ENCODE data around the gene PTS.

The PTS gene

DNA sequence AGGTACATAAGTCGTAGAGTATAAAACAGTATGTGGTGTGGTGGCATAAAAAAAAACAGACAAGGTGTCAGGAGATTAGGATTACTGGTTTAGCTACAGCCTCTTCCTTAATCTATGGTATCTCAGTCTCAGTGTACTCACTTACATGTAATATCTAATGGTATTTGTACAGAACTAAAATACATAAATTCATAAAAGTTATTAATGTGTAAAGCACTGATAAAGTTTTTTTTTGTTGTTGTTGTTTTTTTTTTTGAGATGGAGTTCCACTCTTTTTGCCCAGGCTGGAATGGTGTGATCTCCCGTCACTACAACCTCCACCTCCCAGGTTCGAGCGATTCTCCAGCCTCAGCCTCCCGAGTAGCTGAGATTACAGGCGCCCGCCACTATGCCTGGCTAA lies 2.9 kb downstream of the PTS start:
- no peak for TF ChIP-seq ZNF274 (IDR thresholded peaks at IDR 0.05; ENCODE audit: low read depth, low read length)
- H3K4me3 ChIP-seq (ENCODE audit: low read length), result no peak overlapping the region

DNA sequence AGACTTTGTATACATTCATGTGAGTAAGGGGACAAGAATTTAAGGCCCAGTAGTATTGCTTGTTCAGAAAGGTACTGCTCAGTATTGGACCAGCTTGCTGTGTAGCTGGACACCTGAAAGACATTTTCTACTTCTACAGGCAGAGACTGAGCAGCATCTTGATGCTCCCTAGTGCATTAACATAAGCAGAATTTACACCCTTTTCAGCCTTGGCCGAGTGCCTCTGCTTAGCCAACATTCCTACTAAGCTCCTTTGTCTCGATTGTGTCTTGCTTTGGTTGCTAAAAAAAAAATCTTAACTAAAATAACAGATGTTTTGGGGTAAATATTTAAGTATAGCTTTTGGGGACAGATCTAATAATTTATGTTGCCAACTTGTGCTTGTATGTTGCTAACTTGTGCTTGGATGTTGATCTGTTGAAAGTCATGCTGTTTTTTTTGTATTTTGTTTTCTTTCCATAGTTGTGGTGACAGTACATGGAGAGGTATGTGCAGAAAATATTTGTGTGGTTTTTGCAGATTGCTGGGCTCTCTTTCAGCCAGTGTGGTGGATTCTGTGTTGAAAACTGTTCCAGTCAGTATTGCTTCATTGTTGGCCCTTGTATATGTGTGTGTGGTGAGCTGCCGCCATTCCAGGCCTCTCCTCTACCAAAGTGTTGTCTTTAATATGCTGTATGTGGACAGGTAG lies 3.7 kb downstream of the PTS start:
- no peak for TF ChIP-seq ZNF274 (IDR thresholded peaks at IDR 0.05; ENCODE audit: low read depth, low read length)
- no peak overlapping the region for H3K4me3 ChIP-seq (ENCODE audit: low read length)

DNA sequence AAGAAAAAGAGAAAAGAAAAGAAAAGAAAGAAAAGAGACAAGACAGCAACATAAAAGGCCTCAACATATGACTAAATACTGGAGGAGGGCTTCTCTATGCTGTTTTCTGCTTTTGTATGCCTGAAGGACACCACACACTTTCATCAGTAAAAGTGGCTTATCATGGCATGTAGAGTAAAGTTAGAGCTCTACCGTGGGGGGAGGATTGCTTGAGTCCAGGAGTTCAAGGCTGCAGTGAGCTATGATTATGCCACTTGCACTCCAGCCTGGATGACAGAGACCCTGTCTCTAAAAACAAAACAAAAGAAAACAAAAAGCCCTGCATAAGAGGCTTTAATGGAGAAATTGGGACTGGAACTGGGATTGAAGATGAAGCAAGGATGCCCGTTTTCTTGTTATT lies 5.7 kb downstream of the PTS start:
- no peak overlapping the region for H3K4me3 ChIP-seq (ENCODE audit: low read length)
- TF ChIP-seq ZNF274 (IDR thresholded peaks at IDR 0.05; ENCODE audit: low read depth, low read length), result no peak

DNA sequence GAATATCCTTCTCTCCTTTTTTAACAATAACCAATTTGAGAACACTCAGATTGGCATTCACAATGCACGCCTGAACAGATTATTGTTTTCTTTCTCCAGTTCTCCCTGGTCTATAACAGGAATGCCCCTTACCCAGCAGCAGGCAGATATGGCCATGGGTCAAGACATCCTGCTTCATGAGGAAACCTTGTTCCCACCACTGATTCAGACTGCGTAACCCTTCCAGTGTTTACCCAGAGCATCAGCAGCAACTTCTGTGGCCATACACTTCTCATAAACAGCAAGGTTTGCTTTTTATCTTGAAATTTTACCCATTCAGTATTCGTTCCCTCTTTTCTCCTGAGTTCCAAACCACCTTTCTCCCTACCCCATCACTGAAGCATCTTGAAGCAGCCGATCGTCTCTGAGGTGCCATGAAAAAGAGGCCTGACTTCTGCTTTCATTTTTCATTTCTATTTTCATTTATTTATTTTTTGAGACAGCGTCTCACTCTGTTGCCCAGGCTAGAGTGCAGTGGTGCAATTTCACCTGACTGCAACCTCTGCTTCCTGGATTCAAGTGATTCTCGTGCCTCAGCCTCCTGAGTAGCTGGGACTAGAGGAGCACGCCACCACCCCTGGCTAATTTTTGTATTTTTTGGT lies 9.6 kb downstream of the PTS start:
- H3K4me3 ChIP-seq (ENCODE audit: low read length), result no peak overlapping the region
- no peak for TF ChIP-seq ZNF274 (IDR thresholded peaks at IDR 0.05; ENCODE audit: low read depth, low read length)

DNA sequence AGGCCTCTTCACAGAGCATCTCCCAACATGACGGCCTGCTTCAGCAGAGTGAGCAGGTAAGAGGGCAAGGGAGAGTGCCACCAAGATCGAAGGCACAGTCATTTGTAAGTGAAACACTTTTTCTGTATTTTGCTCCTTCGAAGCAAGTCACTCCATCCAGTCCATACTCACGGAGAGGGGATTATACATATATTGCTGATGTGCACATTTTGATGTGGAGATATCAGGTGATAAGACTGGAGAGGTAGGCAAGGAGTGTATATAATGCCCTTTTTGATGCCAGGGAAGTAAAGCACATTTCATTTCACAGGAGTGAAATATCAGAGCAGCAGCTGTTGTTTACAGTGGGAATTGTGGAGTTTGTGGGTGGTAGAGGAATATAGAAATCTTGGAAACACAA lies 11.2 kb downstream of the PTS start:
- no peak overlapping the region for H3K4me3 ChIP-seq (ENCODE audit: low read length)
- no peak for TF ChIP-seq ZNF274 (IDR thresholded peaks at IDR 0.05; ENCODE audit: low read depth, low read length)

DNA sequence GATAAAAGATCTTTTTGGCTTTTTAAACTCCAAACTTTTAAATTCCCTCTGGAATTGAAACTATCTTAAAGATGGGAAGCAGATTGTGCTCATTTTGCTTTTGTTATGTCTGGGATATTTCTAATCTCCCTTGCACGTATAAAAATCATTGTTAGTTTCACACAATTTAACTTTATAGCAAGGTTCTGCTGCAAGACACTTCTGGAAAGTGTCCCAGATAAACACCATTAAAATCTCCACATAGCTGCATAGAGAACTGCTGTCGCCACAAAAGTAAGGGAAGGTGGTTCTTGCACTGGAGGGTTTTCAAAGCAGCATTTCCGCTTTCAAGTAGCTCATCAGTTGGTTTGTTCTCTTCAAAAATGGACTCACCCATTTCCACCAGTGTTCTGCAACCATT lies 11.8 kb downstream of the PTS start:
- TF ChIP-seq ZNF274 (IDR thresholded peaks at IDR 0.05; ENCODE audit: low read depth, low read length), result no peak

DNA sequence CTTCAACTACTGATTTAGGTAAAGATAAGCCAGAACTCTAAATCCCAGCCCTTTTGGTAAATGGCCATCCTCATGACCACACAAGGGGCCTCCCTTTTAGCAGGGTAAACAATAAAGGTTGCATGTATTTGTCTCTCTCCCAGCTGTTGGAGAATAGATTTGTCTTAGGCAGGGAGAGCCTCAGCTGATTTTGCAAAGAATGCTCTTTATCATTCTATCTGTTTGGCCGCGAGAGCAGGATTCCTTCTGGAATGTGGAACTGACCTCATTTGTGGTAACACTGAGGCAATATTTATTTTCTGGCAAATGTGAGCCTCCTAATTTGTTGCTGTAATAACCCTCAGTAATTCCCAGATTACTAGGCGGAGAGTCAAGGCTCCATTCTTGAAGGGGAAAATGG lies 15.3 kb downstream of the PTS start:
- TF ChIP-seq ZNF274 (IDR thresholded peaks at IDR 0.05; ENCODE audit: low read depth, low read length), result no peak
- no peak overlapping the region for H3K4me3 ChIP-seq (ENCODE audit: low read length)

More for the DNA sequence above, 11.8 kb downstream of the PTS start:
- H3K4me3 ChIP-seq (ENCODE audit: low read length), result no peak overlapping the region

DNA sequence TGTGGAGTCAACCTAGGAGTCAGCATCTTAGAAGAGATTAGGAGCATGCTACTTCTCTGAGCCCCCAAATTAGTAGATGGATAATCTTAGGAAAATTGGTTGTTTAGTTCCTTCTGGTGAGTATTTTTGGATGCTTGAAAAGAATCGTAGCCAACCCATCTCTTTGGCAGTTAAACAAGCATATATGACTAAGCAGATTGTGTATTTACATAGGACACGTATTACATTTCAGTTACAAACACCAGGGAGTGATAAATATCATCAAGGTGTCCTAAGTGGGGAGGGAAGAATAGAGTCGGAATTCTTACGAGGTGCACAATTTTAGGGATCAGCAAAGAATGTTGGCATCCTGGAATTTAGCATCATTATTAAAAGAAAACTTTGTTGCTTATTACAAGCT lies 21.0 kb downstream of the PTS start:
- no peak for TF ChIP-seq ZNF274 (IDR thresholded peaks at IDR 0.05; ENCODE audit: low read depth, low read length)
- H3K4me3 ChIP-seq (ENCODE audit: low read length), result no peak overlapping the region

DNA sequence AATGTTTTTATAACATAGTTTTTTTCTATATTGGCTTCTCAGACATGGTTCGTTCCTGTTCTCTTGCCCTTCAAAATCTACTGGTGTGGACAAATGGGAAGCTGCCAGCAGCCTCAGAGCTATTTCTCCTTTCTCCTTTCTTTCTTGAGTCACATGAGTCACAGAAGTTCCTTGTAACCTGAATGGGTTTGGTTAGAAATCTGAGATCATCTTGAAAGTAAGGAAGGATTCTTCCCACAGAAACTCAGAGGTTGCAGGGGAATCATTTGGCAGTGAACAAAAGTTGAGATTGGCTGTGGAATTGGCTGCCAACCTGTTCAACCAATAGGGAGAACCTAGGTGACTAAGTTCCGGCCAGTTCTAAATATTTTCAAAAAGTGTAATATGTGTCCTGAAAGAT lies 22.0 kb downstream of the PTS start:
- TF ChIP-seq ZNF274 (IDR thresholded peaks at IDR 0.05; ENCODE audit: low read depth, low read length), result no peak
- H3K4me3 ChIP-seq (ENCODE audit: low read length), result no peak overlapping the region

DNA sequence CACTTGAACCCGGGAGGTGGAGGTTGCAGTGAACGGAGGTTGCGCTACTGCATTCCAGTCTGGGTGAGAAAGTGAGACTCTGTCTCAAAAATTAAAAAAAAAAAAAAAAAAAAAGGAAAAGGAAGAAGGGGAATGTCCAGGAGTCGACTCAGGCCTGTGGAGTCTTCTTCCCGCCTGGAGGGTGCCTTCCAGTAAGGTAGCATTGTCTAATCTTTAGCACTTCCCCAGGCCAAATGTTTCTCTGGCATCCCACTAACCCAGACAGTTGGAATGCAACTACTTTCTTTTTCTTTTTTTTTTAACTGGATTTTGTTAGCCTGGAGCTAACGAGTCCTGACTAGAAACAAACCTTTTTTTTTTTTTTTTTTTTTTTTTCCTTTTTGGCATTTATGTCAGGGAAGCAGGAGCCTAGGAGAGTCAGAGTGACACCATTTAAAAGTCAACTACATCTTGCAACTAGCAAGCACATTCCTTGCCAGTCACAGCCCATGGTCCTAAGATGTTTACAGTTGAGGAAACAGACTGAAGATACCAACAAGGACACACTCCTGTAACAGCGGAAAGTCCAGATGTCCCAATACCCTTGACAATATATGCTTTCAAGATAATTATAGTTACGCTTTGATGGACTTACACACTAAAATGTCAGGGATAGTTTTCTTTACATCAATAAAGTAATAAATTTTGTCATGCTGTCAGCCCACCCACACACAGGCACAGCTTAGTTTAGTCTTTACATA lies 23.8 kb downstream of the PTS start:
- TF ChIP-seq ZNF274 (IDR thresholded peaks at IDR 0.05; ENCODE audit: low read depth, low read length), result no peak
- H3K4me3 ChIP-seq (ENCODE audit: low read length), result no peak overlapping the region

DNA sequence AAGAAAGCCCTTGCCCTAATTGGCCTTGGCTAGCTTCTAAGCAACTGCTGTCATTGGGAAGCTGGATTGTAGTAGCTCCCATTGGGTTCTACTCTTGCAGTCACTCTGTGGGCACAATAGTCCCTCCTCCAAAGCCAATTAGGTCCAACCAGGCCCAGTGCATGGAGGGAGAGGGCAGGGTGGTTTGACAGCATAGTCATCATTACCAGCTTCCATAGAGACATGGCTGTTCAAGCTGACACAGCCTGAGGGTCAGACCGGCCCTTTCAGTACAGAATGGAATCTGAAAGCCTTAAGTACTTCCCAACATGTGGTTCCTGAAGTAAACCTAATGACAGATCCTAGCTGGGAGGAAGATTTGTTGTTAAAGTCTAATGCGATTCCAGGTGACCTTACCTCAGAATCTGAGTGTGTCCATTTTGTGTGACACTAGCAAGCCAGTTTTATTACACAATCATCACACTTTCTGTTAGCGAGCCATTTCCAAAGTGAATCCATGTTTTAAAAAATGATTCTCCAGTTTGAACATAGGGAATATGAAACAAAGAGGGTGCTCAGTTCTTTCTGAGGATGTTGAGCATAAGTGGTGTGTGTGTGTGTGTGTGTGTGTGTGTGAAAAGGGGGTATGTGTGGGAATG lies 27.5 kb downstream of the PTS start:
- TF ChIP-seq ZNF274 (IDR thresholded peaks at IDR 0.05; ENCODE audit: low read depth, low read length), result no peak
- H3K4me3 ChIP-seq (ENCODE audit: low read length), result no peak overlapping the region

DNA sequence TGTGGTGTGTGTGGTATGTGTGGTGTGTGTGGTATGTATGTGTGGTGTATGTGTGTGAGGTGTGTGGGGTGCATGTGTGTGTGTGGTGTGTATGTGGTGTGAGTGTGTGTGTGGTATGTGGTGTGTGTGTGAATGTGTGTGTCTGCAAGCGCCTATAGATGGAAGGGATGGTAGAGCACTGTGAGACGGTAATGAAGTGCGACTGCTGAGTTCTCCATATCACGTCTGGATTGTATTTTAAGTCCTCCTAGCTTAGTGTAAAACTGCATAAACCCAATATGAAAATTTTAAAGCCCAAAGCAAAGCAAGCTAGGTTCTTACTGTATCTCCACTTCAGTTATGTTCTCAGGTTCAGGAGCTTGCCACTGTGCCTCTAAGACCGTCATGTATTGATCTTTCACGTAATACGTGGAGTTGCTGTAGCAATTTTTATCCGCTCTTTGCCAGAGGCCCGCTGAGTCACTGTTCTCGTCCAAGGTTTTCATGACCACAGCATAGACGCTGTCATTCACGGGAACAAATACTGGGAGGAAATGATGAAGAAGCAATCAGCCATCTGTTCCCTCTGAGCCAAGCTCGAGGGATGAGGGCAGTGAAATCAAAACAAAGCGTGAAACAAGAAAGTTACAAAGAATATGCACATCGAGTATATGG lies 29.0 kb downstream of the PTS start:
- no peak for TF ChIP-seq ZNF274 (IDR thresholded peaks at IDR 0.05; ENCODE audit: low read depth, low read length)
- H3K4me3 ChIP-seq (ENCODE audit: low read length), result no peak overlapping the region

DNA sequence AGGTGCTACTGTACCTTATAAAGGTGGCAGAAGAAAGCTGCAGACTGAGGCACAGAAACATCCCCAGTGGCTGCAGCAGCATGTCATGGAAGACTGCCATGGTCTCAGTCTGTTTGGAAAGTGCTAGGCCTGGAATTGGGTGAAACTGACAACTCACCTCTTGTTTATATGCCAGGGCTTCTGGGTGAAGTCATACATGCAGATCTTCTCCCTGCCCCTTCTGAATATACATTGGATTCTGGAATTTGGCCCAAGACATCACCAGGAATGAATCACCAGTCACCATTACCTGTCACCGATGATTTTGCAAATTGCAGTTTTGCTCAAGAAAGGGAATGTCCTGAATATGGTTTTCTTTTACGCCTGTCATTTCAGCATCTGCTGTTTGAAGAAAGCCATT lies 34.3 kb downstream of the PTS start, which contains the start of gene PLET1:
TSS of gene PLET1 (minus strand) at position 371 of the 400 bp plus-strand sequence. CDS start at position 100, 271 bp downstream.
- H3K4me3 ChIP-seq (ENCODE audit: low read length), result no peak within 1 kb of the TSS

More for the DNA sequence above, 34.3 kb downstream of the PTS start, which contains the start of gene PLET1:
- TF ChIP-seq ZNF274 (IDR thresholded peaks at IDR 0.05; ENCODE audit: low read depth, low read length), result no peak
